ENCODE results near the gene KRI1. TPM values are rescaled to one million over a fixed set of nuclear protein-coding genes. Genes with fewer than 3 reads are reported as not detected.

KRI1 gene
- total RNA-seq, 1 experiment from 2014 or later: 27.4 TPM

DNA sequence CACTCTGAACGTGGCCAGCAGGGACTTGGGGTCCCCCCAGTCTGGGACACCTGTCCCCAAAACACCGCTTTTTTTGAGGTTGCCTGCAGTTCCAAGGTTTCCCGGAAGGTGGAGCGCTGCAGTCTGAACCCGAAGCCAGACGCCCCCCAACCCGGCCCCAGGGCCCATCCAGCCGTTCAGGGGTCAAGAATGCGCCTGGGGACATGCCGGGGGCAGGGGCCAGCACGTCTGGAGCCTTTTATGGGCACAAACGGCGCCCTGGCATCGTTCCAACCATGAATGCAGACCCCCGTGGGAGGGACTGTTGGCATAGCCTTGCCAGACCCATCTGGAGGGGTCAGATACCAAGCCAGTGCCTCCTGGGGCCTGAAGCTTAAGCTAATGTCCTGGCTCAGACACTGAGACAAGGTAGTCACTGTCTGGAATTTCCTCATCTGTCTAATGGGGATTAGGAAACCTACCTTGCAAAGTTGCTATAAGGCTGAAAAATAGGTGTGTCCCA is 55.5 kb downstream of the KRI1 start:
- Mint-ChIP-seq H3K36me3 (ENCODE audit: insufficient read depth, unreplicated experiment) (no peaks in the 10 kb centered on the region), H3K9me3 (ENCODE audit: unreplicated experiment) (no peaks in the 10 kb centered on the region), H3K4me1 (ENCODE audit: insufficient read depth, unreplicated experiment) (no peaks in the 10 kb centered on the region), H3K27me3 (ENCODE audit: insufficient read depth, unreplicated experiment) (no peaks in the 10 kb centered on the region), H3K27ac (ENCODE audit: low read depth, unreplicated experiment) (no peak overlapping the region), H3K4me3 (ENCODE audit: unreplicated experiment) (no peak overlapping the region)
- ChIA-PET CTCF (interaction anchor here (0.6 to 1.7 kb wide), 8 partner anchors 10 to 150 kb away, joined by 3 to 5 read pairs (median 3); no protein-coding TSS in a partner anchor), POLR2A (interaction anchor here (0.6 to 1.2 kb wide), 2 partner anchors 14 to 25 kb away, joined by 3 to 4 read pairs; no protein-coding TSS in a partner anchor)
- intact Hi-C loops (cut with micrococcal nuclease): no loop called here
- DNase-seq (ENCODE audit: unreplicated experiment): peak; percentile 63
- no TSS peak for BruUV-seq (replicated peaks)
- TF ChIP-seq, protein P1, sequence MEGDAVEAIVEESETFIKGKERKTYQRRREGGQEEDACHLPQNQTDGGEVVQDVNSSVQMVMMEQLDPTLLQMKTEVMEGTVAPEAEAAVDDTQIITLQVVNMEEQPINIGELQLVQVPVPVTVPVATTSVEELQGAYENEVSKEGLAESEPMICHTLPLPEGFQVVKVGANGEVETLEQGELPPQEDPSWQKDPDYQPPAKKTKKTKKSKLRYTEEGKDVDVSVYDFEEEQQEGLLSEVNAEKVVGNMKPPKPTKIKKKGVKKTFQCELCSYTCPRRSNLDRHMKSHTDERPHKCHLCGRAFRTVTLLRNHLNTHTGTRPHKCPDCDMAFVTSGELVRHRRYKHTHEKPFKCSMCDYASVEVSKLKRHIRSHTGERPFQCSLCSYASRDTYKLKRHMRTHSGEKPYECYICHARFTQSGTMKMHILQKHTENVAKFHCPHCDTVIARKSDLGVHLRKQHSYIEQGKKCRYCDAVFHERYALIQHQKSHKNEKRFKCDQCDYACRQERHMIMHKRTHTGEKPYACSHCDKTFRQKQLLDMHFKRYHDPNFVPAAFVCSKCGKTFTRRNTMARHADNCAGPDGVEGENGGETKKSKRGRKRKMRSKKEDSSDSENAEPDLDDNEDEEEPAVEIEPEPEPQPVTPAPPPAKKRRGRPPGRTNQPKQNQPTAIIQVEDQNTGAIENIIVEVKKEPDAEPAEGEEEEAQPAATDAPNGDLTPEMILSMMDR (IDR thresholded peaks at IDR 0.05; ENCODE audit: unreplicated experiment): peak; percentile 68

- ChIA-PET CTCF (interaction anchor here (0.6 to 2.0 kb wide), 10 partner anchors 10 to 137 kb away, joined by 3 to 8 read pairs (median 3); no protein-coding TSS in a partner anchor), POLR2A (interaction anchor here (1.1 to 1.3 kb wide), 2 partner anchors 23 to 32 kb away, joined by 4 read pairs; no protein-coding TSS in a partner anchor)
- H3K27me3 Mint-ChIP-seq (ENCODE audit: insufficient read depth, unreplicated experiment): no peaks in the 10 kb centered on the region
- H3K36me3 Mint-ChIP-seq (ENCODE audit: insufficient read depth, unreplicated experiment): no peaks in the 10 kb centered on the region
- H3K4me3 Mint-ChIP-seq (ENCODE audit: unreplicated experiment): no peak overlapping the region
- H3K27ac Mint-ChIP-seq (ENCODE audit: low read depth, unreplicated experiment): no peak overlapping the region
- H3K4me1 Mint-ChIP-seq (ENCODE audit: insufficient read depth, unreplicated experiment): no peaks in the 10 kb centered on the region
- TF ChIP-seq, protein P1 (IDR thresholded peaks at IDR 0.05; ENCODE audit: unreplicated experiment): no peak
- no peaks in the 10 kb centered on the region for H3K9me3 Mint-ChIP-seq (ENCODE audit: unreplicated experiment)
- no TSS peak for BruUV-seq (replicated peaks)
- peak; percentile 31 for DNase-seq (ENCODE audit: unreplicated experiment)
- intact Hi-C loops (cut with micrococcal nuclease): no loop called here
Observed at GRCh38 chr19:10508707-10509106, 57.1 kb downstream of the KRI1 start.

DNA sequence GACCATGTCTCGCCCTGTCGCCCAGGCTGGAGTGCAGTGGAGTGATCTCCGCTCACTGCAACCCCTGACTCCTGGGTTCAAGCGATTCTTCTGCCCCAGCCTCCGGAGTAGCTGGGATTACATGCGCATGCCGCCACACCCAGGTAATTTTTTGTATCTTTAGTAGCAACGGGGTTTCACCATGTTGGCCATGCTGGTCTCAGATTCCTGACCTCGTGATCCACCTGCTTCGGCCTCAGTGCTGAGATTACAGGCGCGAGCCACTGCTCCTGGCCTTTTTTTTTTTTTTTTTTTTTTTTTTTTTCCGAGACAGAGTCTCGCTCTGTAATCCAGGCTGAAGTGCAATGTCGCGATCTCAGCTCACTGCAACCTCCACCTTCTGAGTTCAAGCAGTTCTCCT is 57.8 kb downstream of the KRI1 start:
- no peak overlapping the region for H3K4me3 Mint-ChIP-seq (ENCODE audit: unreplicated experiment)
- no peaks in the 10 kb centered on the region for H3K36me3 Mint-ChIP-seq (ENCODE audit: insufficient read depth, unreplicated experiment)
- H3K9me3 Mint-ChIP-seq (ENCODE audit: unreplicated experiment): no peaks in the 10 kb centered on the region
- H3K27me3 Mint-ChIP-seq (ENCODE audit: insufficient read depth, unreplicated experiment): no peaks in the 10 kb centered on the region
- intact Hi-C loops (cut with micrococcal nuclease): no loop called here
- no TSS peak for BruUV-seq (replicated peaks)
- no peaks in the 10 kb centered on the region for H3K4me1 Mint-ChIP-seq (ENCODE audit: insufficient read depth, unreplicated experiment)
- H3K27ac Mint-ChIP-seq (ENCODE audit: low read depth, unreplicated experiment): no peak overlapping the region
- DNase-seq (ENCODE audit: unreplicated experiment): no peak
- TF ChIP-seq, protein P1 (IDR thresholded peaks at IDR 0.05; ENCODE audit: unreplicated experiment): no peak
- ChIA-PET POLR2A (interaction anchor here (1.1 to 1.3 kb wide), 2 partner anchors 24 to 33 kb away, joined by 4 read pairs; no protein-coding TSS in a partner anchor), CTCF (interaction anchor here (0.6 to 2.0 kb wide), 9 partner anchors 10 to 117 kb away, joined by 3 to 8 read pairs (median 4); no protein-coding TSS in a partner anchor)

DNA sequence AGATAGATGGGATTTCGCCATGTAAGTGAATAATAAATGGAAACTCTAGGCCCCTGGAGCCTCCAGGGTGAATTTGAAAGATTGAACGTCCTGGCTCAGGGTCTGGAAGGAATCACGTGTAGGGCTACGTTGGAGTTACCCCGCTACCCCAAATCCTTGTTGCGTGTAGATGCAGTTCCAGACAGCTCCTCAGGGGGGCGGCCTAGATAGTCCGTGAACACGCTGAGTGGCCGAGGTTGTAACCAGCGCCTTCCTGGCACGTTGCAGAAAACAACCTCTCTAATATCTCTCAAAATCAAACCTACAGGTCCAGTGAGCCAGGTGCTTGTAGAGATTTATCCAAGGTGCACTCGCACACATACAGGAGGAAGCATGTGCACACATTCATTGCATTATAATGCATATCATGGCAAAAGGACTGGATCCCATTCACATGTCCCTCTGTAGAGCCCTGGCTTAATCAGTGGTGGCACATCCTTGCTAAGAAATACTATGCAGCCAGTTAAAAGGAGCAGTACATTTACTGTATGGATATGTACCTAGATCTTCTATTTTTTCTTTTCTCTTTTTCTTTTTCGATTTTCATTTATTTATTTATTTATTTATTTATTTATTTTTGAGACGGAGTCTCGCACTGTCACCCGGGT is 60.1 kb downstream of the KRI1 start:
- H3K27ac Mint-ChIP-seq (ENCODE audit: low read depth, unreplicated experiment): no peak overlapping the region
- intact Hi-C loops (cut with micrococcal nuclease): loop anchor here (1.0 kb wide), 1 partner anchor 46 kb away; no protein-coding TSS in a partner anchor
- H3K4me3 Mint-ChIP-seq (ENCODE audit: unreplicated experiment): no peak overlapping the region
- no peaks in the 10 kb centered on the region for H3K9me3 Mint-ChIP-seq (ENCODE audit: unreplicated experiment)
- POLR2A ChIA-PET: interaction anchor here (0.6 kb wide), 1 partner anchor 17 kb away, joined by 3 read pairs; no protein-coding TSS in a partner anchor
- H3K4me1 Mint-ChIP-seq (ENCODE audit: insufficient read depth, unreplicated experiment): no peaks in the 10 kb centered on the region
- BruUV-seq (replicated peaks): no TSS peak
- H3K27me3 Mint-ChIP-seq (ENCODE audit: insufficient read depth, unreplicated experiment): no peaks in the 10 kb centered on the region
- CTCF ChIA-PET: interaction anchor here (0.6 to 1.8 kb wide), 5 partner anchors 11 to 102 kb away, joined by 3 to 6 read pairs (median 4); partner anchors contain the start of genes CDC37 and S1PR5
- peaks cover 7% of the 10 kb centered on the region for H3K36me3 Mint-ChIP-seq (ENCODE audit: insufficient read depth, unreplicated experiment)
- TF ChIP-seq, protein P1 (IDR thresholded peaks at IDR 0.05; ENCODE audit: unreplicated experiment): peak; percentile 66
- DNase-seq (ENCODE audit: unreplicated experiment): peak; percentile 76
